ENCODE measurements around the gene DCAF7.

DNA sequence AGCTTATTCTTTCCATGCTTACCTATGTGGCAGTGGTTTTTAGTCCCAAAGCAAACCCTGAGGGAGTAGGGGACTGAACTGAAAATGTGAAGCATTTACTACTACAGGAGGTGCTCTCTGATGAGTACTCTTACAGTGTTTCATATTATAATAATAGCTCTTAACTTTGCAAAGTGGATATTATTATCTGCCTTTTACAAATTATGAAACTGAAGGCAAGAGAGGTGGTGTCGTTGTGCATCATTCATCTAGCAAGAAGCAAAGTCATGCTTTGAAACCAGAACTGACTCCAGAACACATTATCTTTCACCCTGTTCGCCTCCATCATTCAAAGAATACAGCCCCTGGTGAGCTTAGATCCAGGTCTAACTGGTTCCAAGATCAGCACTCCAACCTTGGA is 35.3 kb upstream of the DCAF7 start:
- no peak for TF ChIP-seq CTCF (IDR thresholded peaks at IDR 0.05)
- no peak for TF ChIP-seq POLR2A (IDR thresholded peaks at IDR 0.05)
